ENCODE results near the gene VPS39. TPM values are rescaled to one million over a fixed set of nuclear protein-coding genes. Genes with fewer than 3 reads are reported as not detected.

The VPS39 gene
- total RNA-seq, 1 donor from 2014 or later, result 102 TPM

GRCh38 chr15:42171795-42172194 lies 36.3 kb downstream of the VPS39 start:
- Mint-ChIP-seq H3K4me3 (no peak overlapping the region), H3K36me3 (ENCODE audit: low read depth) (peaks cover 78% of the 10 kb centered on the region), H3K4me1 (peaks cover 10% of the 10 kb centered on the region), H3K27ac (no peak overlapping the region), H3K9me3 (no peaks in the 10 kb centered on the region), H3K27me3 (no peaks in the 10 kb centered on the region)
- ATAC-seq (ENCODE audit: low read depth) (no peak), DNase-seq (no peak)
- CTCF ChIA-PET, result no interaction called here
- POLR2A ChIA-PET, result no interaction called here
- TF ChIP-seq CTCF (IDR thresholded peaks at IDR 0.05), result no peak
- intact Hi-C loops (cut with micrococcal nuclease), result no loop called here

GRCh38 chr15:42171122-42171521 lies 37.0 kb downstream of the VPS39 start:
- POLR2A ChIA-PET, result no interaction called here
- DNase-seq (no peak), ATAC-seq (ENCODE audit: low read depth) (no peak)
- TF ChIP-seq CTCF (IDR thresholded peaks at IDR 0.05), result no peak
- intact Hi-C loops (cut with micrococcal nuclease), result no loop called here
- Mint-ChIP-seq H3K4me1 (peaks cover 10% of the 10 kb centered on the region), H3K9me3 (no peaks in the 10 kb centered on the region), H3K36me3 (ENCODE audit: low read depth) (peaks cover 82% of the 10 kb centered on the region), H3K27me3 (no peaks in the 10 kb centered on the region), H3K27ac (no peak overlapping the region), H3K4me3 (no peak overlapping the region)
- CTCF ChIA-PET, result no interaction called here

- Mint-ChIP-seq H3K9me3 (no peaks in the 10 kb centered on the region), H3K4me3 (no peak overlapping the region), H3K27me3 (no peaks in the 10 kb centered on the region), H3K36me3 (ENCODE audit: low read depth) (peaks cover 86% of the 10 kb centered on the region), H3K27ac (no peak overlapping the region), H3K4me1 (peaks cover 4% of the 10 kb centered on the region)
- no peak for DNase-seq
- TF ChIP-seq CTCF (IDR thresholded peaks at IDR 0.05), result no peak
- intact Hi-C loops (cut with micrococcal nuclease), result no loop called here
- no peak for ATAC-seq (ENCODE audit: low read depth)
- ChIA-PET CTCF (no interaction called here), POLR2A (no interaction called here)
Measured at GRCh38 chr15:42166225-42166940, 41.7 kb downstream of the VPS39 start.

- ATAC-seq (ENCODE audit: low read depth) (no peak), DNase-seq (no peak)
- H3K9me3 Mint-ChIP-seq, result no peaks in the 10 kb centered on the region
- intact Hi-C loops (cut with micrococcal nuclease), result no loop called here
- no peak for TF ChIP-seq CTCF (IDR thresholded peaks at IDR 0.05)
- ChIA-PET POLR2A (no interaction called here), CTCF (no interaction called here)
- H3K27me3 Mint-ChIP-seq, result no peaks in the 10 kb centered on the region
- H3K36me3 Mint-ChIP-seq (ENCODE audit: low read depth), result peaks cover 92% of the 10 kb centered on the region
- no peak overlapping the region for H3K27ac Mint-ChIP-seq
- H3K4me1 Mint-ChIP-seq, result no peaks in the 10 kb centered on the region
- no peak overlapping the region for H3K4me3 Mint-ChIP-seq
Measured at GRCh38 chr15:42165106-42165505, 43.0 kb downstream of the VPS39 start.

GRCh38 chr15:42163947-42164550 lies 44.1 kb downstream of the VPS39 start:
- Mint-ChIP-seq H3K27me3 (no peaks in the 10 kb centered on the region), H3K4me1 (no peaks in the 10 kb centered on the region), H3K9me3 (no peaks in the 10 kb centered on the region), H3K4me3 (no peak overlapping the region), H3K27ac (no peak overlapping the region), H3K36me3 (ENCODE audit: low read depth) (peaks cover 94% of the 10 kb centered on the region)
- DNase-seq (no peak), ATAC-seq (ENCODE audit: low read depth) (no peak)
- no peak for TF ChIP-seq CTCF (IDR thresholded peaks at IDR 0.05)
- intact Hi-C loops (cut with micrococcal nuclease), result no loop called here
- ChIA-PET CTCF (no interaction called here), POLR2A (no interaction called here)

All from activated B cell treated with CpG ODN at 0.5 μM for 24 hours (primary cell).